LHCN-M2 (cell line): ENCODE measurements around the gene IMMT. TPM values are rescaled to one million over a fixed set of nuclear protein-coding genes. Genes with fewer than 3 reads are reported as not detected.

Source experiments
- DNase-seq: peaks from one replicate; pipeline ENCODE4 v3.0.0-alpha.2; 2012; ENCODE audit warnings: low read depth
- total RNA-seq: library from RNA; depleted of rRNA; stranded (reverse); fragments of >200 nt; gene quantifications from 2 replicates; pipeline ENCODE4 v1.2.3, GENCODE V29; 2014

Gene IMMT
- total RNA-seq, 1 experiment from 2014 or later = 83.1 TPM

- DNase-seq = no peak
These were observed 31.6 kb upstream of the IMMT start for GRCh38 chr2:86226636-86227520.

- no peak for DNase-seq
These were observed 30.8 kb upstream of the IMMT start for GRCh38 chr2:86226070-86226469.

DNA sequence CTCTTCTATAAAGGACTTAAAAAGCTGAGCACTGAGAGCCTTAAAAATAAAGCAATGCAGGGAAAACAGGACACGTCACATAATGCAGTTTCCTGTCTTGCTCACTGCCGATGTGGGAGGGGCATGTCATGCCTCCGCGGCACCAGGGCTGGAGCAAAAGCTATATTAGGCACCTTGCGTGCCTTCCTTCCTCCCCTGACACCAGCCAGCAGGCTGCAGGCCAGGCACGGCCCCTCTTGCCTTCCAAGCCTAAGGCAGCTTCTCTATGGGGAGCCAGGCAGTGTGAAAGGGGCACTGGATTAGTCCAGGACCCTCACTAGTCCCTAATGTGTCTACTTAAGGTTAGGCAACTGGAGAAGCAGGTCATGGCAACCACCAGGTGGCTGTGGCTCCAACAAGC, 30.3 kb upstream of the IMMT start:
- no peak for DNase-seq

GRCh38 chr2:86224645-86225355, 29.5 kb upstream of the IMMT start:
- no peak for DNase-seq

DNA sequence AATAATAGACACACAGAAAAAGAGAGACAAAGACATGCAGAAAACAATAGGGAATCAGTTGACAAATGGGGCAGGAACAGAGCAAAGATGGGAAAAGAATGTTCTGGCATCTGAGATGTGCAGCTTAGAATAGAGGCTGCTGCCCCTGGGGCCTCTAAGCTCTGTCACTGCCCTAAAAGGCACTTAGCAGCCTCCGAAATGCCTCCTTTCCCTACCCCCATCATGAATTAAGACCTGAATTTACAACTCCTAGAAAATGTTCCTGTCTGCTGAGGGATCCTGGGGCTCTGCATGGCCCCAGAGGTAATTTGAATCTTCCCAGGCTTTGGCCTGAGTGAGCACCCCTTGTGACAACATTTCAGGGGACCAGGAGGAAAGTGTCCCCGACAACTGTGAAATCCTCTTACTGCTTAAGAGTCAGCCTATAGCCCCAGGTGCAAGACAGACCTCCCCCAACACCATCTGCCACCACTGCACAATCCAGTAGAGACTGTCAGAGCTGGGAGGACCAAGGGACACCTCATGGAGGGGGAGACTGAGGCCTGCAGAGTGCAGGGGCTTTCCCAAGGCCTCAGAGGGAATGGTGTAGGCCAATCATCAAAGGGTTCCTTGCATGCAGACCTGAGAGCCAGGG, 28.8 kb upstream of the IMMT start:
- DNase-seq = no peak

GRCh38 chr2:86223140-86223926, 28.1 kb upstream of the IMMT start:
- peak; percentile 26 for DNase-seq

GRCh38 chr2:86221066-86221684, 25.9 kb upstream of the IMMT start:
- peak; percentile 59 for DNase-seq

DNA sequence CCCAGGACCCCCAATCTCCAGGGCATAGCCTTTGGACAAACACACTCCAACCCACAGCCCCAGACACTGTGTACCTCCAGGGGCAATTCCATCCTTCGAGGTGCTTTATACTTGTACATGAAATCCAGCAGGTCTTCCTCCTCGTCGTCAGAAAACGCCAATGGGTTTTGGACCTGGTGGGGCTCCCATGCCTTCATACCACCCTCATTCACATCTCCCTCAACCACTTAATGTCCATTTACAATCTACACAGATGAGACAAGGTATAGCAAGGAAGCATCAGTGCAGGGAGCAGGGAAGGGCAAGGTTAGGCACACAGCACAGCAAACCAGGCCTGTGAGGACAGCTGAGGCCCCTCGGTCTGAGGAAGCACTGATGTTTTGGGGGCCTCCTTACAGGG, 24.6 kb upstream of the IMMT start:
- no peak for DNase-seq

DNA sequence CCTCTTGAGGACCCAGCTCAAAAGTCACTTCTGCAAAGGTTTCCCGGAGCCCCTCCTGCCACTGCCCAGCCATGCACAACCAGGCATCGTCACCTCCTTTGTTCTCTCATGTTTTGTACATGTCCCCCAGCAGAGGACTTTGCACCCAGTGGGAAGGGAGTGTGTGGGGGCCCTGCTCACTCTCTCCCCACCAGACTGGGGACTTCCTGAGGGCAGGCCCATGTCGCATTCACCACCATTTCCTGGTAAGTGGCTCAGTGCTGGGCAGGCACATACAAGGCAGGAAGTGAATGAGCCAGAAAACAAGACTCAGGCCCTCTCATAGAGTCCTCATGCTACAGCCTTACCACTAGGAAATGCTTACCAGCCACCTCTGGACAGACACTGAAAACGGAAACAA, 22.9 kb upstream of the IMMT start:
- DNase-seq = no peak

- DNase-seq = peak; percentile 74
These were observed 21.6 kb upstream of the IMMT start for GRCh38 chr2:86216575-86217555.

DNA sequence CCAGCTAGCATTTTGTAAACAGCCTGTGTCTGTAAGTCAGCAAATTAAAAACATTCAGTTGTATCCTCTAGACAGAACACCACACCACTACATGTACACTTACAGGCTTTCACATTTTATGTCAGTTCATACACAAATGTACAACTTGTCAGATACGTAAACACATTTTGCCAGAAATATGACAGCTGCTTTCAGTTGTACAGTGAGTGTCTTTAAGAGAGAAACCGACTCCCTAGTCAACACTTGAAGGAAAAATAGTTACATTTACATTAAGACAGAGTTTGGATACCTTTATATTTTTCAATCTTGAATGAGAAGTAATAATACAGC, 19.2 kb upstream of the IMMT start:
- no peak for DNase-seq

DNA sequence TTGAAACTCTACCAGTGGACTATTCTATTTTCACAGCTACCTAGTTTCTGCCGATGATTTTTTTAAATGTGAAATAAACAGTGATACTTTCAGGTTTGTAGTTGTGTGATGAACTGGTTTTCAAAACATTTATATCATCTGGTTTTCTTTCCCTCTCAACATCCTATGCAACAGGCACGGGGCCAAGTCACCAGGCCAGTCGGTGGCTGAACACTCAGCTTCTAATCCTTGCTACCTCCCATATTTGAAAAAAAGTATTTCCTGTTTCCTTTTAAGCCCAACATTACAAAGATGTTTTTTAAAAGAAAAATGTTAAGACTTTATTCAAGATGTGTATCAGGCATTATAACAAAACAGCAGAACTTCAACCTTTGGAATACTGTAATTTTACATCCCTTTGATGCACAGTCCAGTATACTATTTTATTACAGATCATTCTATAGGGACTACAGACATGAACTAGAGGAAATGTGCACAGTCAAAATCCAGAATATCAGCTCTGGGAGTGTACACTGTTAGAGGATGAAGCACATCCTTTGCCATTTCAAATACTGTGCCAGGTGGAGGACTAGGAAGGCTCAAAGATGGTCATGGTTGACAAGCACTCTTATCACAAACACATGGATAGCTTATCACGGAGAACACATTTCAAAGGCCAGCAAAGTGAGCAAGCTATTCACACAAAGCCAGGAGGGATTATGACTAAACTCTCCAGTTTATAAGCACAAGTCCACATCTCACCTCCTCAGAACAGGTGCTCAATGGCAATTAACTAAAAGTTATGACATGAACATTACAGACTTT, 18.6 kb upstream of the IMMT start:
- no peak for DNase-seq

DNA sequence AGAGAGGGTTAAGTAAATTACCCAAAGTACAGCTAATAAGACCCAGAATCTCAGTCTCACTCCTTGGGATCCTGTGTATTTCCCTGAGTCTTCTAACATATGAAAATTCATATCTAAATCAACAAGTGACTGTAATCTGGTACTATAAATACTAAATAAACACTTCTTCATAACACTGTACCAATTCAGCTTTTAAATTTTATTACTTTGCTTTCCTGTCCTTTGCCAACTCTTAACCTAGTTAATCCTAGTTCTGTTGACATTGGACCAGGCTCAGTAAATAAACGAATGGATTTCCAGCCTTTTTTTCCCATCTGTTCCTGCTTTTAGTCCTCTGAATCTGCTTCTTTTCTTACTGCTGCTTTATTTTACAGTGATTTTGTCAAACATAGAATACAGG, 17.8 kb upstream of the IMMT start:
- no peak for DNase-seq

DNA sequence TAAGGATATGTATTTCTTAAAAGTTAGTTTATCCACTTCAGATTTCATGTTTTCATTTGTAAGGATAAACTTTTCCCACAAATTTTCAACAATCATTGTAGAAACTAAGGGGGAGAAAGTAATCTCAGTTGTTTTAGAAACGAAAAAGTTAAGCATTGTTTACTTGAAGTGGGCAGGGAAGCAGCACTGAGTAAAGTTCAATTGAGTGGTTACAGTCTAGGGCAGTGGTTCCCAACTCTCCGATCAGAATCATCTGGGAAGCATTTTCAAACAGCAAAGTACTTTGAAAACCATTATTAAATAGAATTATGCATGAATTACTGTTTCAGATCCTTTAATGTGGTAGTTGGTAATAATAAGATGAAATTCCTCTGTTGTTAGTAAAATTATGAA, 16.5 kb upstream of the IMMT start:
- DNase-seq = no peak

- DNase-seq = no peak
These were observed 16.0 kb upstream of the IMMT start for GRCh38 chr2:86211033-86211795.

DNA sequence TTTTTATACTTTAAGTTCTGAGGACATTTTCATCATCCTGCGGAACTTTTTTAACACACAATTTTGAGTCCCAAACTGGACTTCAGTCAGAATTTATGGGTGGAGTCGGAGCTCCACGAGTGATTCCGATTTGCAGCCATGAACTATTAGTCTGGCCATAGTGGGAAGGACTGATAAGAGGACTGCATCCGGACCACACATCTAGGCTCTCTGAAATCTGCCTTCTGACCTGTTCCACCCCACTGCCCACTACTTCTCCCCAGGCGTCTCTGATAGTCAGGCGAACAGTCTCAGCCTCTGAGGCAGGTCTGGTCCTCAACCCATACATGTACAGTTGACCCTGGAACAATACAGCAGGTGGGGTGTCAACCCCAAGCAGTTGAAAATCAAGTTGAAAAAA, 9.2 kb upstream of the IMMT start:
- no peak for DNase-seq

DNA sequence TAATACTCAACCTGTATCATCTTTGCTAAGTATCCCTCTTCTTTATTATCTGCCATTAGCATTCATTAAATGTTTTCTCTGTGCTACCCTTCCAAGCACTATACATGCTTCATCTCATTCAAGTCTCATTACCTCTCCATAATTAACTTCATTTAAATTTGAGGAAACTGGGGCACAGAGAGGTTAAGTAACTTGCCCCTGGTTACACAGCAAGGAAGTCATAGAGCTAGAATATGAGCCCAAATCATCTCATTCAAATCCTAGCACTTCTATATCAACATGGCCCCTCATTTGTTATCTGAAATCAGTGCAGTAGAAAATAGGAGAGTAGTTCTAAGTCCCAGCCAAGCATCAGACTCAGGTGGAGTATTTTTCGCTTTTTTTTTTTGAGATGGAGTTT, 8.4 kb upstream of the IMMT start:
- no peak for DNase-seq

DNA sequence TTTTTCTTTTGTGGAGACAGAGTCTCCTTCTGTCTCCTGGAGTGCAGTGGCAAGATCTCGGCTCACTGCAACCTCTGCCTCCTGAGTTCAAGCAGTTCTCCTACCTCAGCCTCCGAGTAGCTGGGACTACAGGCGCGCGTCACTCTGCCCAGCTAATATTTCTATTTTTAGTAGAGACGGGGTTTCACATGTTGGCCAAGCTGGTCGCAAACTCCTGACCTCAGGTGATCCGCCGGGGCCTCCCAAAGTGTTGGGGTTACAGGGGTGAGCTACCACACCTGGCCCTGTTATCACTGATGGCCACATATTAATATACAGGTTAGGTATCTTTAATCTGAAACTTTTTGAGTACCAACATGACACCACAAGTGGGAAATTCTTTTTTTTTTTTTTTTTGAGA, 7.4 kb upstream of the IMMT start:
- no peak for DNase-seq

- DNase-seq = no peak
These were observed 7.1 kb upstream of the IMMT start for GRCh38 chr2:86202336-86202692.
